ENCODE results near the gene CD300LG.

- no peak for TF ChIP-seq CTCF (IDR thresholded peaks at IDR 0.05)
- TF ChIP-seq POLR2A (IDR thresholded peaks at IDR 0.05): no peak
Measured at GRCh38 chr17:43814714-43815113, 32.3 kb upstream of the CD300LG start.

Measured in body of pancreas (tissue), 4 donors.